ENCODE results near the gene DLG1. TPM values are rescaled to one million over a fixed set of nuclear protein-coding genes. Genes with fewer than 3 reads are reported as not detected.

Gene DLG1
- total RNA-seq, 2 donors from 2014 or later = 64.5 to 64.7 TPM

- no peaks in the 10 kb centered on the region for H3K27me3 Mint-ChIP-seq
- H3K9me3 Mint-ChIP-seq = no peaks in the 10 kb centered on the region
- peaks cover 4% of the 10 kb centered on the region for H3K4me1 Mint-ChIP-seq
- H3K36me3 Mint-ChIP-seq (ENCODE audit: low read depth) = no peaks in the 10 kb centered on the region
- H3K27ac Mint-ChIP-seq = peak overlapping the region; percentile 84
- H3K4me3 Mint-ChIP-seq = peak overlapping the region; percentile 70
- ATAC-seq (replicated peaks) = no peak
Observed at GRCh38 chr3:197001972-197002700, 296.3 kb downstream of the DLG1 start.

GRCh38 chr3:197001106-197001971, 297.1 kb downstream of the DLG1 start:
- peak overlapping the region; percentile 84 for H3K27ac Mint-ChIP-seq
- ATAC-seq (replicated peaks) = no peak
- no peaks in the 10 kb centered on the region for H3K9me3 Mint-ChIP-seq
- H3K4me1 Mint-ChIP-seq = peaks cover 4% of the 10 kb centered on the region
- H3K4me3 Mint-ChIP-seq = peak overlapping the region; percentile 70
- H3K27me3 Mint-ChIP-seq = no peaks in the 10 kb centered on the region
- no peaks in the 10 kb centered on the region for H3K36me3 Mint-ChIP-seq (ENCODE audit: low read depth)

GRCh38 chr3:197000211-197000610, 298.2 kb downstream of the DLG1 start:
- H3K4me3 Mint-ChIP-seq = no peak overlapping the region
- H3K27ac Mint-ChIP-seq = no peak overlapping the region
- H3K27me3 Mint-ChIP-seq = no peaks in the 10 kb centered on the region
- no peak for ATAC-seq (replicated peaks)
- H3K9me3 Mint-ChIP-seq = no peaks in the 10 kb centered on the region
- no peaks in the 10 kb centered on the region for H3K36me3 Mint-ChIP-seq (ENCODE audit: low read depth)
- peaks cover 4% of the 10 kb centered on the region for H3K4me1 Mint-ChIP-seq

GRCh38 chr3:196998966-196999760, 299.2 kb downstream of the DLG1 start:
- H3K27me3 Mint-ChIP-seq = no peaks in the 10 kb centered on the region
- no peak overlapping the region for H3K27ac Mint-ChIP-seq
- H3K4me3 Mint-ChIP-seq = no peak overlapping the region
- no peaks in the 10 kb centered on the region for H3K36me3 Mint-ChIP-seq (ENCODE audit: low read depth)
- H3K9me3 Mint-ChIP-seq = no peaks in the 10 kb centered on the region
- no peak for ATAC-seq (replicated peaks)
- H3K4me1 Mint-ChIP-seq = no peaks in the 10 kb centered on the region

- no peak overlapping the region for H3K4me3 Mint-ChIP-seq
- H3K36me3 Mint-ChIP-seq (ENCODE audit: low read depth) = no peaks in the 10 kb centered on the region
- H3K9me3 Mint-ChIP-seq = no peaks in the 10 kb centered on the region
- no peak for ATAC-seq (replicated peaks)
- H3K4me1 Mint-ChIP-seq = no peaks in the 10 kb centered on the region
- H3K27ac Mint-ChIP-seq = no peak overlapping the region
- no peaks in the 10 kb centered on the region for H3K27me3 Mint-ChIP-seq
Observed at GRCh38 chr3:196997311-196997710, 301.1 kb downstream of the DLG1 start.

GRCh38 chr3:196996454-196997265, 301.8 kb downstream of the DLG1 start:
- no peaks in the 10 kb centered on the region for H3K9me3 Mint-ChIP-seq
- ATAC-seq (replicated peaks) = no peak
- no peaks in the 10 kb centered on the region for H3K36me3 Mint-ChIP-seq (ENCODE audit: low read depth)

GRCh38 chr3:196995646-196996355, 302.6 kb downstream of the DLG1 start:
- Mint-ChIP-seq H3K4me3 (no peak overlapping the region), H3K36me3 (ENCODE audit: low read depth) (no peaks in the 10 kb centered on the region), H3K27ac (no peak overlapping the region), H3K4me1 (no peaks in the 10 kb centered on the region), H3K27me3 (no peaks in the 10 kb centered on the region), H3K9me3 (no peaks in the 10 kb centered on the region)
- no peak for ATAC-seq (replicated peaks)

More at GRCh38 chr3:196996454-196997265, 301.8 kb downstream of the DLG1 start:
- no peaks in the 10 kb centered on the region for H3K27me3 Mint-ChIP-seq
- H3K27ac Mint-ChIP-seq = no peak overlapping the region
- H3K4me3 Mint-ChIP-seq = no peak overlapping the region
- no peaks in the 10 kb centered on the region for H3K4me1 Mint-ChIP-seq

- Mint-ChIP-seq H3K27ac (no peak overlapping the region), H3K4me3 (no peak overlapping the region), H3K36me3 (ENCODE audit: low read depth) (no peaks in the 10 kb centered on the region), H3K27me3 (no peaks in the 10 kb centered on the region), H3K4me1 (no peaks in the 10 kb centered on the region), H3K9me3 (no peaks in the 10 kb centered on the region)
- no peak for ATAC-seq (replicated peaks)
Observed at GRCh38 chr3:196995027-196995426, 303.4 kb downstream of the DLG1 start.

- Mint-ChIP-seq H3K4me1 (no peaks in the 10 kb centered on the region), H3K27ac (no peak overlapping the region), H3K27me3 (no peaks in the 10 kb centered on the region), H3K36me3 (ENCODE audit: low read depth) (no peaks in the 10 kb centered on the region), H3K4me3 (no peak overlapping the region), H3K9me3 (no peaks in the 10 kb centered on the region)
- no peak for ATAC-seq (replicated peaks)
Observed at GRCh38 chr3:196994056-196994455, 304.4 kb downstream of the DLG1 start.
